C4-2B (cell line): ENCODE results near the gene CFAP97D2.

ENCODE experiments used
- H3K27ac ChIP-seq: fragments of 450-650 bp; 2 replicates; pipeline ENCODE4 v1.5.1; 2017
- ZFX ChIP-seq: fragments of 450-650 bp; IDR thresholded peaks from 2 replicates; pipeline ENCODE4 v1.6.1; 2017
- TF ChIP-seq, protein P1 (sequence below): fragments of 450-650 bp; conservative IDR thresholded peaks from 2 replicates; pipeline ENCODE4 v1.5.1; 2017; ENCODE audit warnings: mild to moderate bottlenecking

CFAP97D2 gene

GRCh38 chr13:114151031-114151430 is 28.0 kb upstream of the CFAP97D2 start:
- TF ChIP-seq ZFX: no peak
- TF ChIP-seq, protein P1, sequence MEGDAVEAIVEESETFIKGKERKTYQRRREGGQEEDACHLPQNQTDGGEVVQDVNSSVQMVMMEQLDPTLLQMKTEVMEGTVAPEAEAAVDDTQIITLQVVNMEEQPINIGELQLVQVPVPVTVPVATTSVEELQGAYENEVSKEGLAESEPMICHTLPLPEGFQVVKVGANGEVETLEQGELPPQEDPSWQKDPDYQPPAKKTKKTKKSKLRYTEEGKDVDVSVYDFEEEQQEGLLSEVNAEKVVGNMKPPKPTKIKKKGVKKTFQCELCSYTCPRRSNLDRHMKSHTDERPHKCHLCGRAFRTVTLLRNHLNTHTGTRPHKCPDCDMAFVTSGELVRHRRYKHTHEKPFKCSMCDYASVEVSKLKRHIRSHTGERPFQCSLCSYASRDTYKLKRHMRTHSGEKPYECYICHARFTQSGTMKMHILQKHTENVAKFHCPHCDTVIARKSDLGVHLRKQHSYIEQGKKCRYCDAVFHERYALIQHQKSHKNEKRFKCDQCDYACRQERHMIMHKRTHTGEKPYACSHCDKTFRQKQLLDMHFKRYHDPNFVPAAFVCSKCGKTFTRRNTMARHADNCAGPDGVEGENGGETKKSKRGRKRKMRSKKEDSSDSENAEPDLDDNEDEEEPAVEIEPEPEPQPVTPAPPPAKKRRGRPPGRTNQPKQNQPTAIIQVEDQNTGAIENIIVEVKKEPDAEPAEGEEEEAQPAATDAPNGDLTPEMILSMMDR: no peak
- no peak overlapping the region for H3K27ac ChIP-seq

GRCh38 chr13:114151565-114152284 is 27.3 kb upstream of the CFAP97D2 start:
- TF ChIP-seq, protein P1: peak; percentile 15
- TF ChIP-seq ZFX: no peak

GRCh38 chr13:114152285-114152645 is 26.8 kb upstream of the CFAP97D2 start:
- TF ChIP-seq ZFX: no peak
- TF ChIP-seq, protein P1: no peak
- H3K27ac ChIP-seq: no peak overlapping the region

More at GRCh38 chr13:114151565-114152284, 27.3 kb upstream of the CFAP97D2 start:
- no peak overlapping the region for H3K27ac ChIP-seq

DNA sequence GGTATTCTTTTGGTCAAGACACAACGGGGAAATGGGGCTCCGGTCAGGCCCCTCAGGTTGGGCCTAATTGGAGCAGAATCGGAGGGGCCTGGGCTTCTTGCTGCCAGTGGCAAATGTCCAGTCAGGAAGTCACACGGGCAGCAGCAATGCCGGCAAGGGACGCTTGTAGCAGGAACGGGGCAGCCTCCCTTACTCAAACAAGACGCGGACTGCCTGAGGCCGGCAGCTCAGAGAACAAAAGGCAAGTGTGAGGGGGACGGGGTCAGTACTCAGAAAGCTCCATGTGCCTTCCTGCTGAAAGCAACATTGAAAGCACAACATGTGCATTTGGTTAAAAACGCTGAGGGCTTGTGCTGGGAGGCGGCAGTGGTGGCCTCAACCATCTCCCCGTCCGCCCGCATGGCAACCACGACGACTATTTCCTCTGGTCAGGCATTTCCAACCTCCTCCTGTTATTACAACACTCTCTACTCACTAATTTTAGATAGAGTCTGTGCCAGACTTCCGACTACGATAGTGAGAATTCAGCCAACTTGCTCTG is 26.2 kb upstream of the CFAP97D2 start:
- TF ChIP-seq, protein P1: no peak
- TF ChIP-seq ZFX: no peak
- no peak overlapping the region for H3K27ac ChIP-seq

GRCh38 chr13:114153485-114154080 is 25.5 kb upstream of the CFAP97D2 start:
- no peak overlapping the region for H3K27ac ChIP-seq
- TF ChIP-seq, protein P1: no peak
- TF ChIP-seq ZFX: no peak

DNA sequence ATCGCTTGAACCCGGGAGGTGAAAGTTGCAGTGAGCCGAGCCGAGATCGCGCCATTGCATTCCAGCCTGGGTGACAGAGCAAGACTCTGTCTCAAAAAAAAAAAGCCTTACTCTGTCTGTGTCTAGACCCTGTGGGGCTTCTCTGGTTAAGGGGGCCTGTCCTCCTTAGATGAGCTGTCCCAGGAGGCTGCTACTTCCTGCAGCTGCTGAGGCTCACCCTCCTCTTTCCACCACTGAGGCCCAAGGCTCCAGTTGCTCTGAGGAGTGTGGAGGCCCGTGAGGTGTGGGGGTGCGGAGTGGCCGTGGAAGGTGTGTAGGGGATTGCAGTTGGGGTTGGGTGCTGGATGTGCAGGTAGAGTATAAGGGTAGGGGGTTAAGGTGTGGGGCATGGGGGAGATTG is 24.6 kb upstream of the CFAP97D2 start:
- no peak overlapping the region for H3K27ac ChIP-seq
- TF ChIP-seq ZFX: no peak
- TF ChIP-seq, protein P1: no peak

DNA sequence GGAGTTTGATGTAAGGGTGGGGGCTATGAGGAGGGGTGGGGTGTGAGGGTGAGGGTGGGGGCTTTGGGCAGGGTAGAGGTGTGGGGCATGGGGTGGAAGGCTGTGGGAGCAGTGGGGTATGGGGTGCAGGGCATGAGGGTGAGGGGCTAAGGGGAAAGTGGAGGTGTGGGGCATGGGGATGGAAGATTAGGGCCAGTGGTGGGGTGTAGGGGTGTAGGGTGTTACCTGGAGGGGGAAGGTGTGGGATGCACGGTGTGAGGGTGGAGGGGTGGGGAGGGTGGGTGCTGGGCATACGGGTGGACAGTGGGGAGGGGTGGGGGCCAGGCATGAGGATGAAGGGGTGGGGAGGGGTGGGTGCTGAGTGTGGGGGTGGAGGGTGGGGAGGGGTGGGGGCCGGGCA is 23.7 kb upstream of the CFAP97D2 start:
- no peak for TF ChIP-seq ZFX
- TF ChIP-seq, protein P1: no peak
- no peak overlapping the region for H3K27ac ChIP-seq
